ENCODE measurements around the gene DEFB132. TPM values are rescaled to one million over a fixed set of nuclear protein-coding genes. Genes with fewer than 3 reads are reported as not detected.
A peak's percentile ranks its signal among the peaks of the same experiment; 100 is the strongest.

DEFB132 gene
- total and polyA plus RNA-seq, 2 donors (not counting 1 experiment from before 2014, with no cell fraction given) = not detected

GRCh38 chr20:278181-278580 is 20.7 kb downstream of the DEFB132 start:
- 100% methylated on average over 3 of the region's 5 CpGs for WGBS (ENCODE audit: insufficient coverage)
- intact Hi-C loops (cut with micrococcal nuclease) = no loop called here
- Histone ChIP-seq H3K27me3 (replicated peaks in 1 of 4; ENCODE audit: control extremely low read depth in 1 of 4, control insufficient read depth in 3 of 4, insufficient read depth in 4 of 4, low read length in 3 of 4) (no peaks in the 10 kb centered on the region), H3K9me3 (ENCODE audit: control extremely low read depth in 1 of 3, control insufficient read depth in 2 of 3, insufficient read depth in 1 of 3, low read length in 2 of 3) (no peaks in the 10 kb centered on the region), H4K20me1 (ENCODE audit: control insufficient read depth, insufficient read depth, low read length, poor library complexity, severe bottlenecking) (no peaks in the 10 kb centered on the region), H3K36me3 (replicated peaks in 1 of 2; ENCODE audit: control extremely low read depth in 1 of 2, control insufficient read depth in 1 of 2, extremely low read depth in 1 of 2, insufficient read depth in 2 of 2, low read length in 1 of 2) (peaks cover 0 to 13% of the 10 kb centered on the region in 2 experiments), H3K4me1 (ENCODE audit: control insufficient read depth in 2 of 2, insufficient read depth in 2 of 2, low read length in 2 of 2) (no peaks in the 10 kb centered on the region), H3K4me2 (replicated peaks; ENCODE audit: low read depth, low read length, poor library complexity, severe bottlenecking) (no peak overlapping the region), H3K4me3 (ENCODE audit: control extremely low read depth in 1 of 5, extremely low read depth in 1 of 5, insufficient read depth in 1 of 5, low read depth in 2 of 5, low read length in 4 of 5) (no peak overlapping the region), H2AFZ (ENCODE audit: insufficient read depth, low read depth, low read length, poor library complexity, severe bottlenecking) (no peak overlapping the region), H3K9ac (ENCODE audit: low read length) (no peak overlapping the region), H3K27ac (ENCODE audit: low read length in 2 of 2) (no peak overlapping the region), H3K79me2 (ENCODE audit: control insufficient read depth, insufficient read depth, low read length) (no peaks in the 10 kb centered on the region)
- H3K27ac Mint-ChIP-seq = no peak overlapping the region
- POLR2A ChIA-PET = no interaction called here
- TF ChIP-seq EZH2 (IDR thresholded peaks at IDR 0.05; ENCODE audit: borderline replicate concordance, insufficient read depth, low read depth, low read length, poor library complexity, severe bottlenecking) (no peak), CTCF (IDR thresholded peaks at IDR 0.05) (no peak)
- no peaks in the 10 kb centered on the region for H3K27me3 Mint-ChIP-seq
- DNase-seq (no peak), ATAC-seq (ENCODE audit: low read depth) (no peak)
- no peaks in the 10 kb centered on the region for H3K9me3 Mint-ChIP-seq (ENCODE audit: insufficient read depth)
- CTCF ChIA-PET = interaction anchor here (1.2 kb wide), 1 partner anchor 12 kb away, joined by 4 read pairs; no protein-coding TSS in a partner anchor
- H3K4me1 Mint-ChIP-seq = peaks cover 4% of the 10 kb centered on the region
- no peak overlapping the region for H3K4me3 Mint-ChIP-seq

GRCh38 chr20:278607-279571 is 21.4 kb downstream of the DEFB132 start:
- no peaks in the 10 kb centered on the region for H3K9me3 Mint-ChIP-seq (ENCODE audit: insufficient read depth)
- CTCF ChIA-PET = interaction anchor here (0.8 to 1.2 kb wide), 3 partner anchors 9 to 13 kb away, joined by 3 to 5 read pairs (median 4); no protein-coding TSS in a partner anchor
- no peaks in the 10 kb centered on the region for H3K27me3 ChIP-seq (replicated peaks in 1 of 4; ENCODE audit: control extremely low read depth in 1 of 4, control insufficient read depth in 3 of 4, insufficient read depth in 4 of 4, low read length in 3 of 4)
- H3K4me1 ChIP-seq (ENCODE audit: control insufficient read depth in 2 of 2, insufficient read depth in 2 of 2, low read length in 2 of 2) = no peaks in the 10 kb centered on the region
- H3K9ac ChIP-seq (ENCODE audit: low read length) = no peak overlapping the region
- peak overlapping the region; percentile 12 for H3K4me2 ChIP-seq (replicated peaks; ENCODE audit: low read depth, low read length, poor library complexity, severe bottlenecking)
- H3K4me3 ChIP-seq (ENCODE audit: control extremely low read depth in 1 of 5, extremely low read depth in 1 of 5, insufficient read depth in 1 of 5, low read depth in 2 of 5, low read length in 4 of 5) = no peak overlapping the region
- H2AFZ ChIP-seq (ENCODE audit: insufficient read depth, low read depth, low read length, poor library complexity, severe bottlenecking) = no peak overlapping the region
- peaks cover 4% of the 10 kb centered on the region for H3K4me1 Mint-ChIP-seq
- H4K20me1 ChIP-seq (ENCODE audit: control insufficient read depth, insufficient read depth, low read length, poor library complexity, severe bottlenecking) = no peaks in the 10 kb centered on the region
- H3K27ac ChIP-seq (ENCODE audit: low read length in 2 of 2) = no peak overlapping the region
- 98% methylated on average over 52 of the region's 88 CpGs for WGBS (ENCODE audit: insufficient coverage)
- no peaks in the 10 kb centered on the region for H3K27me3 Mint-ChIP-seq
- H3K27ac Mint-ChIP-seq = no peak overlapping the region
- intact Hi-C loops (cut with micrococcal nuclease) = no loop called here
- no peak for DNase-seq
- no peak overlapping the region for H3K4me3 Mint-ChIP-seq
- H3K36me3 ChIP-seq (replicated peaks in 1 of 2; ENCODE audit: control extremely low read depth in 1 of 2, control insufficient read depth in 1 of 2, extremely low read depth in 1 of 2, insufficient read depth in 2 of 2, low read length in 1 of 2) = peaks cover 0 to 13% of the 10 kb centered on the region in 2 experiments
- no peaks in the 10 kb centered on the region for H3K79me2 ChIP-seq (ENCODE audit: control insufficient read depth, insufficient read depth, low read length)
- TF ChIP-seq CTCF (IDR thresholded peaks at IDR 0.05) (no peak), EZH2 (IDR thresholded peaks at IDR 0.05; ENCODE audit: borderline replicate concordance, insufficient read depth, low read depth, low read length, poor library complexity, severe bottlenecking) (no peak)
- POLR2A ChIA-PET = no interaction called here
- no peaks in the 10 kb centered on the region for H3K9me3 ChIP-seq (ENCODE audit: control extremely low read depth in 1 of 3, control insufficient read depth in 2 of 3, insufficient read depth in 1 of 3, low read length in 2 of 3)
- ATAC-seq (ENCODE audit: low read depth) = no peak
